Caco-2 (cell line): ENCODE data around the gene CDH12. TPM values are rescaled to one million over a fixed set of nuclear protein-coding genes. Genes with fewer than 3 reads are reported as not detected.

ENCODE experiments used
- BruUV-seq: library from RNA; stranded (reverse); fragments of 400-500 nt; replicated peaks from 2 replicates; lab custom pipeline; 2021; lab: Mats Ljungman, UMichigan
- CTCF ChIA-PET: fragments of 300-600 bp; sonication (Branson Sonifier 250); formaldehyde crosslinking; loops from one replicate; lab custom pipeline; 2022; ENCODE audit warnings: antibody characterized with exemption; lab: Charles Lee
- POLR2A ChIA-PET: fragments of 300-600 bp; sonication (Branson Sonifier 250); formaldehyde crosslinking; loops from one replicate; lab custom pipeline; 2022; ENCODE audit warnings: antibody characterized with exemption; lab: Charles Lee
- DNase-seq, 2 experiments: peaks; one replicate each; pipeline versions ENCODE4 v3.0.0 to v3.0.0-alpha.2; 2020 to 2022
- H3K27me3 ChIP-seq: replicated peaks from 2 replicates; pipeline ENCODE4 v1.6.0; 2011; ENCODE audit warnings: low read length; ENCODE audit not compliant: control insufficient read depth, insufficient read depth
- H3K36me3 ChIP-seq: 2 replicates; pipeline ENCODE4 v1.5.1; 2011; ENCODE audit warnings: low read length; ENCODE audit not compliant: control insufficient read depth, insufficient read depth
- H3K4me1 ChIP-seq: fragments of 250-450 bp; sonication (Bioruptor Pico); 2 replicates; pipeline ENCODE4 v1.5.1; 2020; ENCODE audit warnings: mild to moderate bottlenecking
- H3K4me3 ChIP-seq: 2 replicates; pipeline ENCODE4 v1.5.1; 2011; ENCODE audit warnings: low read depth, mild to moderate bottlenecking, control low read depth, low read length
- H3K9me3 ChIP-seq: fragments of 250-450 bp; sonication (Bioruptor Pico); 2 replicates; pipeline ENCODE4 v1.5.1; 2020; ENCODE audit warnings: mild to moderate bottlenecking, moderate library complexity
- H3K27ac Mint-ChIP-seq: one replicate; pipeline ENCODE4 v1.8.0; 2022; ENCODE audit warnings: mixed read lengths; ENCODE audit not compliant: unreplicated experiment
- H3K27me3 Mint-ChIP-seq: one replicate; pipeline ENCODE4 v1.8.0; 2022; ENCODE audit warnings: mixed read lengths; ENCODE audit not compliant: insufficient read depth, unreplicated experiment
- H3K36me3 Mint-ChIP-seq: one replicate; pipeline ENCODE4 v1.8.0; 2022; ENCODE audit warnings: mild to moderate bottlenecking, mixed read lengths; ENCODE audit not compliant: insufficient read depth, unreplicated experiment
- H3K4me1 Mint-ChIP-seq: one replicate; pipeline ENCODE4 v1.8.0; 2022; ENCODE audit warnings: low read depth, mixed read lengths; ENCODE audit not compliant: unreplicated experiment
- H3K4me3 Mint-ChIP-seq: one replicate; pipeline ENCODE4 v1.8.0; 2022; ENCODE audit warnings: mild to moderate bottlenecking, moderate library complexity, mixed read lengths; ENCODE audit not compliant: unreplicated experiment
- H3K9me3 Mint-ChIP-seq: one replicate; pipeline ENCODE4 v1.8.0; 2022; ENCODE audit warnings: mixed read lengths; ENCODE audit not compliant: unreplicated experiment
- CTCF ChIP-seq, 2 experiments: fragments of 200-600 bp in 1 of 2; IDR thresholded peaks; 1 replicate in 1 of 2; 2 replicates in 1 of 2; pipeline versions ENCODE4 v1.5.1 to v1.8.0; 2011 to 2022; ENCODE audit warnings: antibody characterized with exemption in 1 of 2, control low read depth in 1 of 2, inconsistent platforms in 1 of 2, low read depth in 1 of 2, low read length in 1 of 2, mild to moderate bottlenecking in 1 of 2, moderate library complexity in 1 of 2; ENCODE audit not compliant: insufficient read depth in 1 of 2, severe bottlenecking in 1 of 2, unreplicated experiment in 1 of 2
- intact Hi-C: fragments of 100-400 bp; cut with micrococcal nuclease; formaldehyde crosslinking; loops from one replicate; pipeline ENCODE4 v1.10.0; 2022; ENCODE audit not compliant: unreplicated experiment
- total RNA-seq: library from RNA; stranded (reverse); gene quantifications from 2 replicates; pipeline ENCODE4 v1.2.3, GENCODE V29; 2022

The CDH12 gene
- total RNA-seq, 1 experiment from 2014 or later = not detected

- H3K4me1 ChIP-seq = no peaks in the 10 kb centered on the region
- Mint-ChIP-seq H3K4me3 (no peak overlapping the region), H3K4me1 (peaks cover 7% of the 10 kb centered on the region), H3K9me3 (no peaks in the 10 kb centered on the region), H3K36me3 (no peaks in the 10 kb centered on the region), H3K27ac (no peak overlapping the region), H3K27me3 (peaks cover 21% of the 10 kb centered on the region)
- no peaks in the 10 kb centered on the region for H3K36me3 ChIP-seq
- no peak for TF ChIP-seq CTCF (IDR thresholded peaks at IDR 0.05; ENCODE audit: insufficient read depth in 1 of 2, low read depth in 1 of 2, low read length in 1 of 2, severe bottlenecking in 1 of 2, unreplicated experiment in 1 of 2)
- H3K27me3 ChIP-seq = no peaks in the 10 kb centered on the region
- no peak overlapping the region for H3K4me3 ChIP-seq
- intact Hi-C loops = no loop called here
- no peaks in the 10 kb centered on the region for H3K9me3 ChIP-seq
- POLR2A ChIA-PET = no interaction called here
- CTCF ChIA-PET = no interaction called here
- DNase-seq = no peak
- no TSS peak for BruUV-seq
These were observed 2.2 kb downstream of the CDH12 start for GRCh38 chr5:22850981-22851380.

- Histone ChIP-seq H3K9me3 (no peaks in the 10 kb centered on the region), H3K4me3 (no peak overlapping the region), H3K4me1 (no peaks in the 10 kb centered on the region), H3K27me3 (no peaks in the 10 kb centered on the region), H3K36me3 (no peaks in the 10 kb centered on the region)
- ChIA-PET POLR2A (no interaction called here), CTCF (no interaction called here)
- H3K36me3 Mint-ChIP-seq = no peaks in the 10 kb centered on the region
- peaks cover 11% of the 10 kb centered on the region for H3K27me3 Mint-ChIP-seq
- DNase-seq = no peak
- H3K27ac Mint-ChIP-seq = no peak overlapping the region
- H3K9me3 Mint-ChIP-seq = no peaks in the 10 kb centered on the region
- no peaks in the 10 kb centered on the region for H3K4me1 Mint-ChIP-seq
- intact Hi-C loops = no loop called here
- BruUV-seq = no TSS peak
- TF ChIP-seq CTCF (IDR thresholded peaks at IDR 0.05; ENCODE audit: insufficient read depth in 1 of 2, low read depth in 1 of 2, low read length in 1 of 2, severe bottlenecking in 1 of 2, unreplicated experiment in 1 of 2) = no peak
- no peak overlapping the region for H3K4me3 Mint-ChIP-seq
These were observed 6.5 kb downstream of the CDH12 start for GRCh38 chr5:22846693-22847092.

GRCh38 chr5:22844636-22845035, 8.5 kb downstream of the CDH12 start:
- no peak for DNase-seq
- no peak for TF ChIP-seq CTCF (IDR thresholded peaks at IDR 0.05; ENCODE audit: insufficient read depth in 1 of 2, low read depth in 1 of 2, low read length in 1 of 2, severe bottlenecking in 1 of 2, unreplicated experiment in 1 of 2)
- Mint-ChIP-seq H3K4me3 (no peak overlapping the region), H3K27ac (no peak overlapping the region), H3K36me3 (no peaks in the 10 kb centered on the region), H3K4me1 (no peaks in the 10 kb centered on the region), H3K27me3 (peaks cover 13% of the 10 kb centered on the region), H3K9me3 (no peaks in the 10 kb centered on the region)
- H3K27me3 ChIP-seq = no peaks in the 10 kb centered on the region
- intact Hi-C loops = no loop called here
- POLR2A ChIA-PET = no interaction called here
- no peaks in the 10 kb centered on the region for H3K4me1 ChIP-seq
- no peaks in the 10 kb centered on the region for H3K36me3 ChIP-seq
- BruUV-seq = no TSS peak
- no peak overlapping the region for H3K4me3 ChIP-seq
- CTCF ChIA-PET = no interaction called here
- no peaks in the 10 kb centered on the region for H3K9me3 ChIP-seq
